GM19395 (cell line): ENCODE results near the gene WDR45B.

ENCODE experiments used
- ATAC-seq: cut with Tn5 transposase; IDR thresholded peaks from one replicate; pipeline ENCODE4 v1.9.1; 2021; ENCODE audit warnings: mild to moderate bottlenecking, moderate library complexity; ENCODE audit not compliant: unreplicated experiment

The WDR45B gene

DNA sequence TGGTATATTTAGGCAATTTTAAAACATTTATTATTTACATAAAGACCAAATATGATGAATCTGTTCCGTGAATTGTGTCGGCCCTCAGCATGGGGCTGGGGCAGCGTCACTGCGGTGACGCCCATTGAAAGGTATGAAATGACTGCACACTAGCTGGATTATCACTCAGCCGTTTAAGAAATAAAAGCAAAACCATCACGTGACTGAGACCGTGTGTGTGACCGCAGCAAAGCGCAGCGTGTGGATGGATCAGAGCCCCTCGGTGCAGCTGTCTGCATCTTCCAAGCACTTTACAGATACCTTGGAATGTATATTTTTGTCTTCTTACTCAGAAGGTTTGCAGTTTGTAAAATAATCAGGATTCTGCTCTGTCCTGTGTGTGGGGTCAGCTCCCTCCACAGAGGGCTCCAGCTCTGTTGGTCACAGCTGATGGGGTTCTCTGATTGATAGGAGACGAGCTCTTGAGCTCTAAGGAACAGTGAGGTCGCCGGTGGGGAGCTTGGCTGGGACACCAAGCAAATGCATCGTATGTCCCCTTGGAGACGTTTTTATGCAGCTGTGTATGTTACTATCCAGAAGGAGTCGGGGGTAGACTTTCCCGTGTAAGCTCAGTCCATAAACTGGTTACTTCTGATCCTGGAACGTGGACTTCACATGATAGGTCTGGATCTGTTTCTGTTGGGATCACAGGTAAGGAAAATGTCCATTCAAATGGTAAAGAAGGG, 45.1 kb downstream of the WDR45B start:
- no peak for ATAC-seq

DNA sequence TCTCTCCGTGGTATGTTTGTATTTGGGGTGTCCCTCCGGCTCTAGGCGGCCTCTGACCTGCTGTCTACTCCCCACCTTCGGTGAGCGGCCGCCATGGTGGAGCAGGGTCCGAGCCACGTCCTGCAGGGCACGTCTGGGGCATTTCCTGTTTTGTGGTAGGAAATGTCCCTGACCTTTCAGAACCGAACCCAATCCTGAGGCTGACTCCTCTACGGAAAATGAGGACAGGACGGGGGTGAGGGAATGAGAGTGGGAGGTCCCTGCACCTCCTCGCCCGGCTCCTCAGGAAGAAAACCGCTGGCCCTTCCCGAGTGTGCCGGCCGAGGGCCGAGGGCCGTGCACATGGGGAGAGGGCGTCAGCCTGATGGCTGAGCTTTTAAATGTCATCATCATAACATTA, 45.8 kb downstream of the WDR45B start:
- ATAC-seq: no peak

DNA sequence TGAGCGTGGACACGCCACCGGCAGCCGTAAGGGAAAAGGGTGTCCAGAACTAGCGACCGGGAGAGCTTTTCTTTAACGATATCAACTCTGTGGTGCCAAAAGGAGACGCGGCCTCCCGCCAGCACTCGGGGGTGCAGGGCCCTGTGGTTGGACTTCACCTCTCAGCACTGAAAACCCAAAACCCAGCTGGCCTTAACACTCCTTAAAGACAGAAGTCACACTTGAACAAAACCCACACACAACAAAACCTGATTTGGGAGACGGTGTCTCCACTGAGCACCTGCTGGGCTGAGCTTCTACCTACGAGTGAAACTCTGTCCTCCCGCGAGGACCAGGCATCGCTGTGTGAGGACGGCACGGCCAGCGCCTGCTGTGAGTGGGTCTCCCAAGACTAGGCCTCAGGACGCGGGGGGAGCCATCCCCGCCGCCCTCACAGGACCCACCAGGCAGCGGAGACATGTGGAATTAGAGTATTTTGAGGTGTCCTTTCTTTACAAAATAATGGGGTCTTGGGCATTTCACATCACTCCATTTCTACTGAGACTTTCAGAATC, 46.7 kb downstream of the WDR45B start:
- no peak for ATAC-seq

DNA sequence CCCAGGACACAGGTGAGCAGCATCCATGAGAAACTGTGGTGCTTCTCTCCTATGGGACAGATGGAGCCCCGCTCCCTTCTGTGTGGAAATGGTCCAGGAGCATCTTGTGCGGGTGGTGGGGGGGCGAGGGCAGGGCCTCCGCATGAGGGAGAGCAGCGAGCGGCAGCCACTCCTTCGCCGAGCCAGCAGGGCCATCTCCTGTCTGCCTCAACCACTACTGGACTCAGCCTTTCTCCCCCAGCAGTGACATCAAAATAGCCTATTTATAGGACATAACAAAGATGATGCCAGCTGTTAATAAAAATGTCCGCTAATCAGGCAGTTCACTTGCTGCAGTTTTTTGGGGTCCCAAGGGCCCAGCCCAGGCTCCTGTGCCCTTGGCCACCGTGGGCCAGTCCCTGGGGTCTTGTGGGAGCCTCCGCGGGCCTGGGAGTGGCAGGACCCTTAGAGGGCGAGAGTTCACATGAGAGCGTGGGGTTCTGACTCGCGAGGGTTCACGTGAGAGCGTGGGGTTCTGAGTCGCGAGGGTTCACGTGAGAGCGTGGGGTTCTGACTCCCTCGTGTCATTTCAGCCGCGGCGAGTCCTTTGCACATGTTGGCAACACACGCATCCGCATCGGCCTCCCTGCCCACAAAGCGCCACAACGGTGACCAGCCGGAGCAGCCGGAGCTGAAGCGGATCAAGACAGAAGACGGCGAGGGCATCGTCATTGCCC, 47.4 kb downstream of the WDR45B start:
- no peak for ATAC-seq

DNA sequence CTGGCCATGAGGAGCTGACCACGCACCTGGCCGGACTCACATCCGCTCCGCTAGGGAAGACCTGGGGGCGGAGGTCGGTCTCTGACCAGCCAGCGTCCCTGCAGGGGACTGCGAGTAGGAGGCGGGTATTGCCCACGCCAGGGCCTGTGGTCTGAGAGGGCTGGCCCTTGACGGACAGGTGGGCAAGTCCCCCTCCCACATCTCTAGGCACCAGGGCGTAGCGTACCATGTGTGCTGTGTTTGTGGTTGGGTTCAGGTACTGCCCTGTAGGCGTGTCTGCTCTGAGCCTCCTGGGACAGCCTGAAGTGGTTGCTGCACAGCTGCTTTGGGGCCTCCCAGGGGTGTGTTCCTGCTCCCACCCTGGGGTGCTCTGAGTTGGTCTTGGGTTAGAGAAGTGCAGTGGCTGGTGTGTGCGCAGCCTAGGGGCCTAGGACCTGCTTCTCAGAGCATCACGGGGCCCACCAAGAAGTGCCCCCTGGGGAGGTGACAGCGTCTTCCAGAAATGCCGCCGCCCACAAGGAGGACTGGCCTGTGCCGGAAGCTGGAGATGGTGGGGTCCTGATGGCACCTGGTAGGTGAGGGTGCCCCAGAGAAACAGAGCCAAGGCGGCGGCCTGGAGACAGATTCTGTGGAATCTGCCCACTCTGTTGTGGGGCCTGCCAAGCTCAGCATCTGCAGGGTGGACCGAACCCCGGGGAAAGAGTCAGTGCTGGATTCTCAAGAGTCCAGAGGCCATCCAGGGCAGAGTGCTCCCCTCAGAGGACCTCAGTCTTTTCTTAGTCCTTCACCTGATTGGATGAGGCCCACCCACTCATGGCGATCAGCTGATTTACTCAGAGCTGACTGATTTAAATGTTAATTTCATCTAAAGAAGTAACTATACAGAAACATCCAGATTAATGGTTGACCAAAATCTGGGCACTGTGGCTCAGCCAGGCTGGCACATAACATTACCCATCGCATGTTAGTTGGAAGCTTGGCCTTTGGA, 48.3 kb downstream of the WDR45B start:
- no peak for ATAC-seq

DNA sequence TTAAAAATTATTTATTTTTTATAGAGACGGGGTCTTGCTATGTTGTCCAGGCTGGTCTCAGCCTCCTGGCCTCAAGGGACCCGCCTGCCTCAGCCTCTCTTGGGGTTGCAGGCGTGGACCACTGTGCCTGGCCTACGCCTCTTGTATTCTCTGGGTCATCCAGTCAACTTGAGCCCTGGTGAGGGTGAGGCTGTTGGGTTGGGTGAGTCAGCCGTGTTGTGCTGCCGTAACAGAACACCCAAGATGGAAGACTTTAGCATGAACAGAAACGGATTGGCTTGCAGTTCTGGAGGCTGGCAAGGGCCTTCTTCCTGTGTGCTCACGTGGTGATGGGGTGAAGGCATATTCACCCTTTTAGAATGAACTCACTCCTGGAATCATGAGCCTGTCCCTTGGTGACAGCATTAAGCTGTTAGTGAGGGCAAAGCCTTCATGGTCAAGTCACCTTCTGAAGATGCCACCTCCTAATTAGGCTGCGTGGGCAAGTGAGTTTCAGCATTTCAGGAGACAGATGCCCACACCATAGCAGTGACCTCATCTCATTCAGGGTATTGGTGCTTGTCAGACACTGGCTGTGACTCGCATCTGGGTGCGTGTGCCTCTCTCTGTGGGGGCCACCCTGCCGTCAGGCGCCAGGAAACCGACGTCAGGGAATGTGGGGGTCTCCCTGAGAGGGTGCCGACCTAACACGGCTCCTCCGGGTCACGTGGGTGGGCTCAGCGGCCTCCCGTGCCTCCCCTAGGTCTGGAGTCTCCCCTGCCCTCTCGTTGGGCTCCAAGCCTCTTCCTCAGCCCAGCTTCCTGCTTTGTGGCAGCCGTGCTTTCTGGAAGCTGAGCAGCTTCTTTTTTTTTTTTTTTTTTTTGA, 49.8 kb downstream of the WDR45B start:
- ATAC-seq: no peak

DNA sequence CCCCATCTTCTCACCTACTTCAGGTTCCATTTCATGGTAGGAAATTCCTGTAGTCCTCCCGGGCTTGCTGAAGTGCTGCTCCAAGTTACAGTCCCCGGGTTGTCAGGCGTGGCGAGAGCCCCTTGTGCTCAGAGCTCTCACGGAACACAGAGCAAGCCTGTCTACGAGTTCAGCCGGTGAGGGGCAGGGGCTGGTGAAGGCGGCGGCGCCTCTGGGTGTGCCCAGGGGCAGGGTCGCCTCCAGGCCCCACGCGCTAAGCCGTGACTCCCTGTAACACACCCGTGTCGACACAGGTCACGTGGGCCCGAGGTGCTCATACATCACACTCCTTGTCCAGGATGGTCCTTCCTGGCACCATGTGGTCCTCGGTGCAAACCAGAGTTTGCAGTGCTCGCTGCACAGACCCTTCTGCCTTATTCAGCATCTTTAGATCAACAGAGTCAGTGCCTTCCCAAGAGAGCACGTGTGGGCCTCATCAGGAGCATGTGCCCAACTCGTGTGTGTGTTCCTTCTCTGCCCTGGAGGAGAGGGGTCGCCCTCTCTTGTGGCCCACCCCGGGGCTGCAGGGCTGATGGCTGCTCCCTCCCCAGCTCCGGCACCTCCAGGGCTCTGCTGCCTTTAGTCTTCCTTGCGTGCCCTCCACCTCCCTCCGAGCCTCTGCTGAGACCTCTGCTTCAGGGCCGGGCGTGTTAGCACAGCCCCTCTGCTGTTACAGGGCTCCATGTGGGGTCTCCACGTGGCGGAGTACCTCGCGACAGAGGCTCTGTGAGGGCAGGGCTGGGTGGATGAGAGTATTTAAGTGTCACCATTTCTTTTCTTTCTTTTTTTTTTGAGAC, 51.2 kb downstream of the WDR45B start:
- ATAC-seq: no peak

DNA sequence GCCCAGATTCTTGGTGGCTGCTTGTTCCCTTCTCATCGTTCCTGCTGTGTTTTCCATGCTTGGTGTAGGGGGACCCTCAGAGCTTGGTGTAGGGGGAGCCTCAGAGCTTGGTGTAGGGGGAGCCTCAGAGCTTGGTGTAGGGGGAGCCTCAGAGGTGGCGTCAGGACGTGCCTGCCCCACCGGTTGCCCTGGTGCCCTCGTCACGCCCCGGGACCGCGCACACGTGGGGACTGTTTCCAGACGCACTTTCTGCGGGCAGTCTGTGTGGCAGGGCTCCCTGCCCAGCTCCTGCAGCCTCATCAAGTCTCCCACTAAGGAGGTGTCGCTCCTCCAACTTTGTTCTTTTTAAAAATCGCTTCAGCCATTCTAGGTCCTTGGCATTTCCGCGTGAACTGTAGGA, 51.9 kb downstream of the WDR45B start:
- ATAC-seq: no peak

DNA sequence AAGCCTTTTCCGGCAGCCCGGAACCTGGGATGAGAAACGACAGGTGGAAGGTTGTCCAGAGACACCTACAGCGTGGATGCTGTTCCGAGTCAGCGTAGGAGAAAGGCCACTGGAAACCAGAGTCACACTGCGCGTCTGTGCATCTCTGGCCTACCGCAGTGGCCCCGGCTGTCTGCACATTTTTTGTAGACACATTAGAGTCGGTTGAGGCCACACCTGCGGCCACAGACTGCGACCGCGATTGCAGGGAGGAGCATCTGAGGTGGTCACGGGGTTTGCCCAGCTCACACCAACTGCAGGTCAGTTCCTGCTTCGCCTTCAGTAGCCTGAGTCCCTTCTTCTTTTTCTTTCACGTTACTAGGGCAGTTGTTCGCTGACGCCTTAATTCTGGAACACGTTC, 52.4 kb downstream of the WDR45B start:
- ATAC-seq: no peak

DNA sequence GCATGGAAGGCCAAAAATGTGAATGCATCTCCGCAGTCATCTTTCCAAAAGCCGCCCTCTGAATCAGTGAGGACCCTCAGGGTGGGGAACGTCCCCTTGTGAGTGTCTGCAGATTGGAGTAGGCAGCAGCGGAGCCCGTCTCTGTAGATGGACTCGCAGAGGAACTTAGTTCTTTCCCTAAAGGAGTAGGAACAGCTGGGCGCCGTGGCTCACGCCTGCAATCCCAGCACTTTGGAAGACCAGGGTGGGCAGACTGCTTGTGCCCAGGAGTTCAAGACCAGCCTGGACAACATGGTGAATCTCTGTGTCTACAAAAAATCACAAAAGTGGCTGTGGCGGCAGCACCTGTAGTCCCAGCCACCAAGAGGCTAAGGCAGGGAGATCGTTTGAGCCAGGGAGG, 53.7 kb downstream of the WDR45B start:
- ATAC-seq: no peak

DNA sequence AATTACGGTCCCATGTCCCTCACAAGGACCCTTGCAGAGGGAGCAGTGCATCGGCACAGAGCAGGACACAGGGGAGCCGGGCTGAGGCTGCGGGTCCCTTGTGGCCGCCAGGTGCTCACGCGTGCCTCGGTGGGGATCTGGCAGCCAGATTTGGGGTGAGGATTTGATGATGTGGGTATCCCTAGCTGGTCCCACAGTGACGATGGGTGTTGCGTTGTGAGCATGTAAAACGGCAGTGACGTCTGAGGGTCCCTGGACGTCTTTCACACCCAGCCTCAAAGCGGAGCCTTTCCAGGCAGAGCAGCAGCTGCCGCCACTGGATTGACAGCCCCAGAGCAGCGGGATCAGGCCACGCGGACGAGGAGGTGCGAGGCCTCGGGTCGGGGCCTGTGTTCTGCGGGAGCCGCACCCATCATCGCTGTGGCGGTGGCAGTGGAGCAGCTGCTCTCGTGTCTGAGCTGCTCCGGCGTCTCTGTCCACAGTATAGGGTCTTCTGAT, 54.6 kb downstream of the WDR45B start:
- no peak for ATAC-seq

DNA sequence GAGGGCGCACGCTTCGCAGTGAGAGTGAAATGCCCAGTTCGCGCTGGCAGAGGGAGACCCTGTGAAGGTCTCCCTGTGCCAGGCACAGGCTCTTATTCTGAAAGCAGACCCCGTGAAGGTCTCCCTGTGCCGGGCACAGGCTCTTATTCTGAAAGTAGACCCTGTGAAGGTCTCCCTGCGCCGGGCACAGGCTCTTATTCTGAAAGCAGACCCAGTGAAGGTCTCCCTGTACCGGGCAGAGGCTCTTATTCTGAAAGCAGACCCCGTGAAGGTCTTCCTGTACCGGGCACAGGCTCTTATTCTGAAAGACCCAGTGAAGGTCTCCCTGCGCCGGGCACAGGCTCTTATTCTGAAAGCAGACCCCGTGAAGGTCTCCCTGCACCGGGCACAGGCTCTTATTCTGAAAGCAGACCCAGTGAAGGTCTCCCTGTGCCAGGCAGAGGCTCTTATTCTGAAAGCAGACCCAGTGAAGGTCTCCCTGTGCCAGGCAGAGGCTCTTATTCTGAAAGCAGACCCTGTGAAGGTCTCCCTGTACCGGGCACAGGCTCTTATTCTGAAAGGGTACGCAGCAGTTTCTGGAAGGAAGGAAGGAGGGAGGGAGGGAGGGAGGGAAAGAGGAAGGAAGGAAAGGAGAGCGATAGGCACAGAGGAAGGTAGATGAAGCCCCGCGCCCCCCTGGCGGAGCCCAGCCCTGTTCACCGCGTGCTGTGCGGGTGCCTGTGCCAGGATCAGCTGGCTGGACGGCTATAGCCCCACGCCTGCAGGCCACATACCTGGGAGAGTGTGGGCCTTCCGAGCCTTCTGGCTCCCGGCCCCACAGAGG, 55.3 kb downstream of the WDR45B start:
- ATAC-seq: no peak

DNA sequence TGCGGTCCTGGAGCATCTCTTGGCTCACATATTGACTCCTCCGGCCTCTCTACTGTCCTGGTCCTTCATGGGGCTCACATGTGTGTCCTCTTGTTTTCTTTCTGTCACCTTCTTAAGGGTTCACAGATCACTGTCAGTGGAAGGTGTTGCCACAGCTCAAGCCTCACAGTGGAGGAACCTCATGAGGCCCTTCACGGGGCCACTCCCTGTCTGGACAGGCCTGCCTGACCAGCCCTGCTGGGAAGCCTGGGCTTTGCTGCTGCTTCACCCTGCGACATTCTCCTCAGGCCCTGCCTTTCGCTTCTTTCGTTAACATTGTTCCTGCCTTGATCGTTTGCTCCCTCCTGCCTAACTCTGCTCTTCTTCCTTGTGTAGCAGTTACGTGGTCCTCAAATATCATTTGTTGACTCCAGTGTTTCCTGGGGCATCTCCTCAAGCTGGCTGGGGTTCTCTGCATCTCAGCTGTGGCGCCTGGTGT, 55.9 kb downstream of the WDR45B start:
- no peak for ATAC-seq

DNA sequence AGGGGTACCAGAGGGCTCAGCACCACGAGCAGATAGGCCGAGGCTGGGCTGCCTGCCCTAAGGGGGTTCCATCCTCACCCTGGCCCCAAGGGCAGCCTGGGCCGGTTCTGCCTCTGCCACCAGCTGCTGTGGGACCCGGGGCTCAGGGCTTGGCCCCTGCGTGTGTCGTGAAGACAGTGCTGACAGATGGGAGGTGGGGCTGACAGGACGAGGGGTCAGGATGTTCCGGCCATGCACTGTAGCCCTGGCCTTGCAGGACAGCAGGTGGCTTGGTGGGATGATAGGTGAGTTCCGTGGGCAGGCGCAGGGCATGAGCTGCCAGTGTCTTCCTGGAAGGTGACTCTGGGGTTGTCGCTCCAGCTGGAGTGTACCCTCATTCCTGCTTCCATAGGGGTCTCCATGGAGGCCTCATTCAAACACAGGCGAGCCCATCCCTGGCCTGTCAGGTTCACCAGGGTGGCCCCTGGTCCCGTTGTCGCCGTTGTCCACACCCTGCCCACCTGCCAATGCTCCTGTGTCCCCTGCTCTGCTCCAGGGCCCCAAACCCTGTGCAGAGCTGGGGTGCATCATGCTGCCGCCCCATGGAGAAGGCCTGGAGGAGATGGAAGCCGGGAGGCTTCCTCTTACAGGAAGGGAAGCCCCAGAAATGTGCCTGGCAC, 57.2 kb downstream of the WDR45B start:
- no peak for ATAC-seq

DNA sequence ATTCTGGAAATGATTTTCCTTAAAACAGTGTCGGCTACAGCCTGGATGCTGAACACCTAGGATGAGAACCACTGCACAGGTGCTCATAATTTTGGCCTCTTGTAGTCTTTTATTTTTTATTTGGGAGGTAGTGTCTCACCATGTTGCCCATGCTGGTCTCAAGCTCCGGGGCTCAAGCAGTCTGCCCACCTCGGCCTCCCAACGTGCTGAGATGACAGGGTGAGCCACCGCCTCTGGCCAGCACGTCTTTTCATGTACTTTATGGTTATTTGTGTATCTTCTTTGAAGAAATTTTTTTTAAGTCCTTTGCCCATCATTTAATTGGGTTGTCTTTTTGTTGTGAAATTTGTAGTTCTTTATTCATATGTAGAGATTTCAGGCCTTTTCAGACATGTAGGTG, 58.0 kb downstream of the WDR45B start:
- no peak for ATAC-seq

DNA sequence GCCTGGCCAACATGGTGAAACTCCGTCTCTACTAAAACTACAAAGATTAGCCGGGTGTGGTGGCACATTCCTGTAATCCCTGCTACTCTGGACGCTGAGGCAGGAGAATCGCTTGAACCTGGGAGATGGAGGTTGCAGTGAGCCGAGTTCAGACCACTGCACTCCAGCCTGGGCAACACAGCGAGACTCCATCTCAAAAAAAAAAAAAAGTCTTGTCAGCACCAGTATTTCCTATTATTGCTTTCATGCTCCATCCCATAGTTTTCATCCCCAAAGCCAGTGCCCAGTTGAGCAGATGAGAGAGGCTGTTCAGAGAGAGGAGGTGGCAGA, 58.4 kb downstream of the WDR45B start:
- no peak for ATAC-seq

DNA sequence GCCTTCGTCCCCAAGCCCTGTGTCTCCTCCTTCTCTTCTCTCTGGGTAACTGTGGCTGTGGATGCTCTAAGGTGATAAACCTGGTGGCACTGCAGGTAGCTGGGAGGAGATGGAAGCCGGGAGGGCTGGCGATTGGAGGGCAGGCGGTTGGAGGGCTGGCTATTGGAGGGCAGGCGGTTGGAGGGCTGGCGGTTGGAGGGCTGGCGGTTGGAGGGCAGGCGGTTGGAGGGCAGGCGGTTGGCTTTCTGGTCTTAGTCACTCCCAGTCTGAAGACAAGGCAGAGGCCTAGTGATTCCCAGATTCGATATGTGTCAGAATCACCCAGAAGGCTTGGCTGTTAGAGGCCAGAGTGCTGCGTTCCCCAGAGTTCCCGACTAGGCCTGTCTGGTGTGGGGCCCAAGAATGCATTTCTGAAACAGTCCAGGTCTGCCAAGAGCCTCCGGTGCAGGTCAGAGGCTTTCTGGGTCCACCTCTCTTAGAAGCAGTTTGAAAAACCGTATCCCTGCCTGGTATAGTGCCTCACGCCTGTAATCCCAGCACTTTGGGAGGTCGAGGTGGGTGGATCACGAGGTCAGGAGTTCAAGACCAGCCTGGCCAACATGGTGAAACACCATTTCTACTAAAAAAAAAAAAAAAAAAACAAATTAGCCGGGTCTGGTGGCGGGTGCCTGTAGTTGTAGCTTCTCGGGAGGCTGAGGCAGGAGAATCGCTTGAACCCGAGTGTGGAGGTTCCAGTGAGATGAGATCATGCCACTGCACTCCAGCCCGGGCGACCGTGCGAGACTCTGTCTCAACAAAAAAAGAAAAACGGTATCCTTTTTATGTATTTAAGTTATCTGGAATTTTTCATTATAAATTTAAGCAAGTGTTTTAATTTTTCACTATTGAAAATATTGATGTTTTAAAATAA, 59.7 kb downstream of the WDR45B start:
- no peak for ATAC-seq
